HCT116 (cell line): ENCODE data around the gene TBC1D19. TPM values are rescaled to one million over a fixed set of nuclear protein-coding genes. Genes with fewer than 3 reads are reported as not detected.

Experiments used
- ATAC-seq: fragments of 200-7000 bp; cut with Tn5 transposase; 2 replicates; pipeline ENCODE4 v1.9.1; 2020; ENCODE audit warnings: mild to moderate bottlenecking, moderate library complexity
- BruUV-seq: library from RNA; stranded (reverse); fragments of 400-500 nt; replicated peaks from 2 replicates; lab custom pipeline; 2021; lab: Mats Ljungman, UMichigan
- CTCF ChIA-PET: fragments of 300-600 bp; sonication (Branson Sonifier 250); formaldehyde crosslinking; loops from one replicate; lab custom pipeline; 2021; ENCODE audit warnings: antibody characterized with exemption; lab: Charles Lee
- POLR2A ChIA-PET: fragments of 300-600, 350-600 bp; sonication (Branson Sonifier 250); formaldehyde crosslinking; loops from one replicate; lab custom pipeline; 2021; ENCODE audit warnings: antibody characterized with exemption; lab: Charles Lee
- RAD21 ChIA-PET, 2 experiments: fragments of 300-600 bp; sonication (Branson Sonifier 250); formaldehyde crosslinking; loops; one replicate each; lab custom pipeline; 2023; ENCODE audit warnings: low total read pairs in 2 of 2; ENCODE audit not compliant: uncharacterized antibody in 2 of 2, unreplicated experiment in 2 of 2, low non-redundant PET in 1 of 2; lab: Charles Lee
- DNase-seq: peaks from one replicate; pipeline ENCODE4 v3.0.0-alpha.2; 2010; ENCODE audit warnings: low read depth, low spot score
- H2AFZ ChIP-seq: fragments of 200-600 bp; shearing (Covaris generic), sonication (generic); 2 replicates; pipeline ENCODE4 v1.6.1; 2017; ENCODE audit warnings: low read depth, mixed run types, mixed read lengths, antibody characterized with exemption, low read length; ENCODE audit not compliant: poor library complexity, severe bottlenecking
- H3K27ac ChIP-seq: 2 replicates; pipeline ENCODE4 v1.5.1; 2012; ENCODE audit warnings: low read depth, low read length
- H3K27me3 ChIP-seq: fragments of 200-600 bp; sonication (generic); 2 replicates; pipeline ENCODE4 v1.6.1; 2016; ENCODE audit warnings: mixed run types, low read length, mixed read lengths; ENCODE audit not compliant: insufficient read depth
- H3K36me3 ChIP-seq, 2 experiments: fragments of 200-500 bp in 1 of 2; fragments of 200-600 bp in 1 of 2; sonication (Bioruptor generic) in 1 of 2; sonication (generic) in 1 of 2; 2 replicates each; pipeline versions ENCODE4 v1.5.1 to v1.6.1; 2014 to 2016; ENCODE audit warnings: low read length in 2 of 2, inconsistent platforms in 1 of 2, mixed read lengths in 1 of 2, mixed run types in 1 of 2; ENCODE audit not compliant: insufficient read depth in 2 of 2, control insufficient read depth in 1 of 2
- H3K4me1 ChIP-seq, 2 experiments: fragments of 200-600 bp in 1 of 2; sonication (generic) in 1 of 2; 2 replicates each; pipeline versions ENCODE4 v1.5.1 to v1.6.1; 2012 to 2017; ENCODE audit warnings: low read length in 2 of 2, inconsistent platforms in 1 of 2, mild to moderate bottlenecking in 1 of 2, mixed read lengths in 1 of 2, mixed run types in 1 of 2, moderate library complexity in 1 of 2; ENCODE audit not compliant: insufficient read depth in 2 of 2, control insufficient read depth in 1 of 2
- H3K4me2 ChIP-seq: fragments of 200-600 bp; sonication (generic); 2 replicates; pipeline ENCODE4 v1.6.1; 2017; ENCODE audit warnings: mixed run types, low read length, mixed read lengths
- H3K4me3 ChIP-seq, 2 experiments: fragments of 200-600 bp in 1 of 2; sonication (generic) in 1 of 2; replicated peaks in 1 of 2; 2 replicates each; pipeline ENCODE4 v1.5.1; 2011 to 2016; ENCODE audit warnings: low read length in 2 of 2, control low read depth in 1 of 2, low read depth in 1 of 2, mild to moderate bottlenecking in 1 of 2, mixed read lengths in 1 of 2, mixed run types in 1 of 2
- H3K79me2 ChIP-seq: fragments of 200-600 bp; sonication (generic); 2 replicates; pipeline ENCODE4 v1.6.1; 2017; ENCODE audit warnings: mild to moderate bottlenecking, mixed run types, low read length, moderate library complexity, mixed read lengths; ENCODE audit not compliant: insufficient read depth
- H3K9ac ChIP-seq: fragments of 200-600 bp; sonication (generic); 2 replicates; pipeline ENCODE4 v1.6.1; 2016; ENCODE audit warnings: low read length, mixed read lengths
- H3K9me2 ChIP-seq: fragments of 200-600 bp; sonication (generic), shearing (Covaris generic); 2 replicates; pipeline ENCODE4 v1.6.1; 2017; ENCODE audit warnings: mixed run types, mild to moderate bottlenecking, moderate library complexity; ENCODE audit not compliant: insufficient read depth
- H3K9me3 ChIP-seq, 2 experiments: fragments of 200-500 bp in 1 of 2; fragments of 200-600 bp in 1 of 2; sonication (Bioruptor generic) in 1 of 2; sonication (generic) in 1 of 2; 2 replicates each; pipeline ENCODE4 v1.6.1; 2014 to 2017; ENCODE audit warnings: low read length in 2 of 2, mixed read lengths in 2 of 2, inconsistent platforms in 1 of 2, low read depth in 1 of 2, mild to moderate bottlenecking in 1 of 2, mixed run types in 1 of 2, moderate library complexity in 1 of 2; ENCODE audit not compliant: control insufficient read depth in 1 of 2, insufficient read depth in 1 of 2
- H4K20me1 ChIP-seq: fragments of 200-600 bp; sonication (generic), shearing (Covaris generic); 2 replicates; pipeline ENCODE4 v1.6.1; 2017; ENCODE audit warnings: mixed run types, mild to moderate bottlenecking, moderate library complexity; ENCODE audit not compliant: insufficient read depth
- CBX3 ChIP-seq: IDR thresholded peaks from 2 replicates; pipeline ENCODE4 v1.6.1; 2012; ENCODE audit warnings: low read depth
- CEBPB ChIP-seq: IDR thresholded peaks from 2 replicates; pipeline ENCODE4 v1.6.1; 2012; ENCODE audit warnings: low read depth
- CTCF ChIP-seq, 3 experiments: fragments of 200-600 bp in 1 of 3; sonication (generic) in 1 of 3; IDR thresholded peaks in 2 of 3; conservative IDR thresholded peaks in 1 of 3; 2 replicates each; pipeline ENCODE4 v1.5.1; 2012 to 2017; ENCODE audit warnings: low read depth in 2 of 3, low read length in 2 of 3, antibody characterized with exemption in 1 of 3, borderline replicate concordance in 1 of 3, control low read depth in 1 of 3, mild to moderate bottlenecking in 1 of 3, mixed read lengths in 1 of 3, mixed run types in 1 of 3, moderate library complexity in 1 of 3; ENCODE audit not compliant: insufficient read depth in 1 of 3
- EGR1 ChIP-seq: IDR thresholded peaks from 2 replicates; pipeline ENCODE4 v1.6.1; 2012; ENCODE audit warnings: low read depth
- ELF1 ChIP-seq: IDR thresholded peaks from 2 replicates; pipeline ENCODE4 v1.6.1; 2012; ENCODE audit warnings: low read depth, borderline replicate concordance
- EZH2 ChIP-seq: fragments of 200-600 bp; sonication (generic); IDR thresholded peaks from 2 replicates; pipeline ENCODE4 v1.6.1; 2017; ENCODE audit warnings: antibody characterized with exemption, mixed run types
- FOSL1 ChIP-seq: IDR thresholded peaks from 2 replicates; pipeline ENCODE4 v1.6.1; 2012; ENCODE audit warnings: low read depth
- JUND ChIP-seq: IDR thresholded peaks from 2 replicates; pipeline ENCODE4 v1.6.1; 2012
- POLR2AphosphoS5 ChIP-seq: IDR thresholded peaks from 2 replicates; pipeline ENCODE4 v1.6.1; 2011; ENCODE audit warnings: mild to moderate bottlenecking, low read depth, low read length, moderate library complexity
- RAD21 ChIP-seq: IDR thresholded peaks from 2 replicates; pipeline ENCODE4 v1.6.1; 2012; ENCODE audit warnings: low read depth, mild to moderate bottlenecking
- SRF ChIP-seq: IDR thresholded peaks from 2 replicates; pipeline ENCODE4 v1.6.1; 2012; ENCODE audit warnings: low read depth
- TCF7L2 ChIP-seq: IDR thresholded peaks from 2 replicates; pipeline ENCODE4 v1.7.0; 2011; ENCODE audit warnings: borderline replicate concordance, inconsistent platforms; ENCODE audit not compliant: insufficient read depth, insufficient read length; ENCODE audit errors: extremely low read depth
- YY1 ChIP-seq: IDR thresholded peaks from 2 replicates; pipeline ENCODE4 v1.6.1; 2011; ENCODE audit warnings: low read length, low read depth, moderate library complexity, mild to moderate bottlenecking; ENCODE audit not compliant: insufficient replicate concordance; ENCODE audit errors: extremely low read depth
- ZBTB33 ChIP-seq: IDR thresholded peaks from 2 replicates; pipeline ENCODE4 v1.6.1; 2011; ENCODE audit warnings: mild to moderate bottlenecking, low read length, moderate library complexity; ENCODE audit not compliant: insufficient replicate concordance; ENCODE audit errors: extremely low read depth
- ZFX ChIP-seq: fragments of 450-650 bp; IDR thresholded peaks from 2 replicates; pipeline ENCODE4 v1.6.1; 2017
- intact Hi-C: fragments of 100-400 bp; cut with micrococcal nuclease; formaldehyde crosslinking; loops from 2 replicates; pipeline ENCODE4 v1.10.0; 2022
- total RNA-seq: library from RNA; stranded (reverse); gene quantifications from one replicate; pipeline ENCODE4 v1.2.1, GENCODE V29; 2021; ENCODE audit not compliant: unreplicated experiment
- TF ChIP-seq, protein P1 (sequence below): IDR thresholded peaks from 2 replicates; pipeline ENCODE4 v1.6.1; 2012

The TBC1D19 gene
- total RNA-seq, 1 experiment from 2014 or later, result 25.4 TPM

DNA sequence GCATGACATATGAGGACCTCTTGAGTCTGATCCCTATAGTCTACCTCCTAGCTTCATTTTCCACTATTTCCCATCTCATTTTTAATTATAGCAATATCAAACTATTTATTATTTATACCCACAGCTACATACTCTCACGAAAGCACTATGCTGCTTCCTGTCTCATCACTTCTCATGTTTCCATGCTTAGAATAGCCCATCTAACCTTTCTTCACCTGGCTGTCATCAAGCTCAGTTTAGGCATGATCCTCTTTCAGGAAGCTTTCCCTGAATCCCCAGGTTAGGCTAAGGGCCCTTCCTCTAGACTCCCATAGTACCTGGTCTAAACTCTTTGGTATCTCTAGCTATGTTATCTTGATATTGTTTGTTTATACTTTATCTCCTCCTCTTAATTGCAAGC, 137.8 kb downstream of the TBC1D19 start:
- TF ChIP-seq ZFX (no peak), TCF7L2 (no peak), ZBTB33 (no peak), RAD21 (no peak), CTCF (IDR thresholded peaks at IDR 0.05 in 2 of 3, conservative IDR thresholded peaks at IDR 0.05 in 1 of 3; ENCODE audit: borderline replicate concordance in 1 of 3, insufficient read depth in 1 of 3, low read depth in 2 of 3, low read length in 2 of 3) (no peak), ELF1 (no peak), YY1 (no peak), POLR2AphosphoS5 (no peak), SRF (no peak), EGR1 (no peak), CBX3 (no peak), CEBPB (no peak), EZH2 (no peak), FOSL1 (no peak), JUND (no peak)
- TF ChIP-seq, protein P1, sequence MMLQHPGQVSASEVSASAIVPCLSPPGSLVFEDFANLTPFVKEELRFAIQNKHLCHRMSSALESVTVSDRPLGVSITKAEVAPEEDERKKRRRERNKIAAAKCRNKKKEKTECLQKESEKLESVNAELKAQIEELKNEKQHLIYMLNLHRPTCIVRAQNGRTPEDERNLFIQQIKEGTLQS, result no peak
- TF ChIP-seq, all 23 proteins: peak for 0
- Histone ChIP-seq H3K9me2 (no peaks in the 10 kb centered on the region), H2AFZ (no peak overlapping the region), H3K9me3 (no peaks in the 10 kb centered on the region), H4K20me1 (no peaks in the 10 kb centered on the region), H3K27ac (no peak overlapping the region), H3K9ac (no peak overlapping the region), H3K4me3 (no peak overlapping the region), H3K36me3 (peaks cover 0 to 3% of the 10 kb centered on the region in 2 experiments; a peak in 1 of 4 replicates), H3K79me2 (no peaks in the 10 kb centered on the region), H3K4me1 (peaks cover 3 to 14% of the 10 kb centered on the region in 2 experiments), H3K27me3 (no peaks in the 10 kb centered on the region), H3K4me2 (no peak overlapping the region)
- ChIA-PET POLR2A (no interaction called here), RAD21 (interaction anchor here in 1 of 2 experiments (0.5 kb wide), 1 partner anchor 111 kb away, joined by 4 read pairs; no protein-coding TSS in a partner anchor), CTCF (interaction anchor here (1.8 to 2.6 kb wide), 2 partner anchors 313 to 392 kb away, joined by 4 to 10 read pairs; no protein-coding TSS in a partner anchor)
- no TSS peak for BruUV-seq
- ATAC-seq (no peak), DNase-seq (no peak)
- intact Hi-C loops, result loop anchor here (2.0 to 5.0 kb wide), 4 partner anchors 263 to 659 kb away; no protein-coding TSS in a partner anchor
